Stomach (tissue), 9 donors: ENCODE measurements around the gene TRA2B. TPM values are rescaled to one million over a fixed set of nuclear protein-coding genes. Genes with fewer than 3 reads are reported as not detected.

ENCODE experiments used
- DNase-seq, 2 donors: peaks; one replicate each; pipeline versions ENCODE4 v3.0.0 to v3.0.0-alpha.2; 2013 to 2019
- H3K27ac ChIP-seq, 5 donors: fragments of 200-600 bp in 4 of 5; sonication (generic) in 4 of 5; one replicate each; pipeline ENCODE4 v1.5.1; 2013 to 2019; ENCODE audit warnings: mild to moderate bottlenecking in 1 of 5, moderate library complexity in 1 of 5
- H3K27me3 ChIP-seq, 3 donors: fragments of 200-600 bp; sonication (generic); one replicate each; pipeline ENCODE4 v1.5.1; 2017 to 2019; ENCODE audit warnings: mixed run types in 1 of 3
- H3K36me3 ChIP-seq, 4 donors: fragments of 200-600 bp; sonication (generic); 1 replicate in 3 of 4; 2 replicates in 1 of 4; pipeline ENCODE4 v1.5.1; 2016 to 2019
- H3K4me1 ChIP-seq, 4 donors: fragments of 200-600 bp; sonication (generic); one replicate each; pipeline ENCODE4 v1.5.1; 2016 to 2019
- H3K4me3 ChIP-seq, 4 donors: fragments of 200-600 bp; sonication (generic) in 3 of 4; one replicate each; pipeline ENCODE4 v1.5.1; 2016 to 2019; ENCODE audit warnings: mild to moderate bottlenecking in 1 of 4
- H3K9me3 ChIP-seq, 4 donors: fragments of 200-600 bp; sonication (generic); one replicate each; pipeline ENCODE4 v1.5.1; 2016 to 2019
- CTCF ChIP-seq, 7 experiments: fragments of 450-650 bp in 4 of 7; fragments of 200-600 bp in 3 of 7; sonication (generic) in 3 of 7; IDR thresholded peaks; one replicate each; pipeline ENCODE4 v1.5.1; 2016 to 2019; ENCODE audit warnings: antibody characterized with exemption in 7 of 7, control low read depth in 2 of 7, mild to moderate bottlenecking in 1 of 7
- EP300 ChIP-seq: sonication (generic); formaldehyde crosslinking; IDR thresholded peaks from one replicate; pipeline ENCODE4 v1.6.1; 2017; ENCODE audit warnings: antibody characterized with exemption
- POLR2A ChIP-seq, 4 donors: fragments of 450-650 bp; IDR thresholded peaks; one replicate each; pipeline ENCODE4 v1.6.1; 2016; ENCODE audit warnings: antibody characterized with exemption in 4 of 4, control low read depth in 2 of 4, mild to moderate bottlenecking in 1 of 4, moderate library complexity in 1 of 4
- POLR2AphosphoS5 ChIP-seq, 3 donors: sonication (generic); formaldehyde crosslinking; IDR thresholded peaks; one replicate each; pipeline ENCODE4 v1.6.1; 2016; ENCODE audit warnings: antibody characterized with exemption in 3 of 3
- WGBS, 5 donors: extraction: QIAGEN DNeasy Blood & Tissue Kit in 3 of 5; methylation state at CpG; one replicate each; pipeline versions ENCODE4 v1.1.5 to v1.1.7; 2013 to 2018; 5-methylcytosine and 5-hydroxymethylcytosine counted together
- intact Hi-C: fragments of 100-400 bp; cut with DNase I; formaldehyde crosslinking; loops from one replicate; pipeline ENCODE4 v1.15.1; 2023; ENCODE audit warnings: low total_unique reads
- polyA plus RNA-seq, 3 donors: library from polyadenylated mRNA; stranded (reverse); fragments of 200-250 nt; gene quantifications; one replicate each; pipeline ENCODE4 v1.2.3, GENCODE V29; 2013
- total RNA-seq, 5 donors: library from RNA; depleted of rRNA; stranded (reverse); fragments of >200 nt; gene quantifications; one replicate each; pipeline versions ENCODE4 v1.1.0 to v1.2.3, GENCODE V29; 2014 to 2016
- donor health status: healthy with polysubstance abuse.
- donor health status: Bipolar disorder and iron deficiency.
- donor health status: healthy.

The TRA2B gene
- total and polyA plus RNA-seq, 8 donors: 55.8 to 298 (median 103) TPM

- no peak for DNase-seq
- peak overlapping the region; percentile 68 to 96 (median 76) for H3K4me3 ChIP-seq
- H3K9me3 ChIP-seq: no peaks in the 10 kb centered on the region
- peaks cover 0 to 6% (median 0%) of the 10 kb centered on the region in 4 donors for H3K36me3 ChIP-seq
- WGBS, 5 donors: 1 to 3% (median 2%) methylated on average over 11 of the region's 11 CpGs
- H3K4me1 ChIP-seq: peaks cover 39 to 60% (median 49%) of the 10 kb centered on the region in 4 donors
- no peak for TF ChIP-seq POLR2A (IDR thresholded peaks at IDR 0.05)
- no peak for TF ChIP-seq EP300
- TF ChIP-seq CTCF (IDR thresholded peaks at IDR 0.05): no peak
- TF ChIP-seq POLR2AphosphoS5 (IDR thresholded peaks at IDR 0.05): no peak
- intact Hi-C loops: no loop called here
- peak overlapping the region in 4 of 5 donors; percentile 99 to 100 (median 99) for H3K27ac ChIP-seq
- no peaks in the 10 kb centered on the region for H3K27me3 ChIP-seq
Measured at GRCh38 chr3:185935465-185936272, 2.1 kb downstream of the TRA2B start.

GRCh38 chr3:185934767-185935464 is 2.9 kb downstream of the TRA2B start:
- no peaks in the 10 kb centered on the region for H3K9me3 ChIP-seq
- H3K4me1 ChIP-seq: peaks cover 46 to 64% (median 56%) of the 10 kb centered on the region in 4 donors
- peaks cover 0 to 10% (median 0%) of the 10 kb centered on the region in 4 donors for H3K36me3 ChIP-seq
- peak overlapping the region in 3 of 5 donors; percentile 99 for H3K27ac ChIP-seq
- DNase-seq: no peak
- 1 to 3% (median 2%) methylated on average over 8 of the region's 8 CpGs for WGBS, 5 donors
- intact Hi-C loops: no loop called here
- peak overlapping the region; percentile 68 to 96 (median 76) for H3K4me3 ChIP-seq
- no peak for TF ChIP-seq CTCF (IDR thresholded peaks at IDR 0.05)
- no peak for TF ChIP-seq POLR2A (IDR thresholded peaks at IDR 0.05)
- TF ChIP-seq POLR2AphosphoS5 (IDR thresholded peaks at IDR 0.05): no peak
- TF ChIP-seq EP300: no peak
- no peaks in the 10 kb centered on the region for H3K27me3 ChIP-seq

GRCh38 chr3:185934174-185934557 is 3.6 kb downstream of the TRA2B start:
- TF ChIP-seq CTCF (IDR thresholded peaks at IDR 0.05) (no peak), POLR2AphosphoS5 (IDR thresholded peaks at IDR 0.05) (no peak)
- H3K36me3 ChIP-seq: peaks cover 0 to 10% (median 0%) of the 10 kb centered on the region in 4 donors
- H3K9me3 ChIP-seq: no peaks in the 10 kb centered on the region
- WGBS, 5 donors: 1 to 4% (median 2%) methylated on average over 6 of the region's 6 CpGs
- no peaks in the 10 kb centered on the region for H3K27me3 ChIP-seq
- intact Hi-C loops: no loop called here
- H3K4me1 ChIP-seq: peaks cover 54 to 72% (median 63%) of the 10 kb centered on the region in 4 donors
- peak overlapping the region in 2 of 5 donors; percentile 99 for H3K27ac ChIP-seq
- H3K4me3 ChIP-seq: peak overlapping the region; percentile 68 to 96 (median 76)
- DNase-seq: no peak

GRCh38 chr3:185933374-185934173 is 4.2 kb downstream of the TRA2B start:
- intact Hi-C loops: no loop called here
- H3K27me3 ChIP-seq: no peaks in the 10 kb centered on the region
- no peak for DNase-seq
- H3K9me3 ChIP-seq: no peaks in the 10 kb centered on the region
- TF ChIP-seq POLR2A (IDR thresholded peaks at IDR 0.05): no peak
- TF ChIP-seq POLR2AphosphoS5 (IDR thresholded peaks at IDR 0.05): no peak
- no peak for TF ChIP-seq CTCF (IDR thresholded peaks at IDR 0.05)
- peaks cover 60 to 78% (median 69%) of the 10 kb centered on the region in 4 donors for H3K4me1 ChIP-seq
- peak overlapping the region; percentile 68 to 96 (median 76) for H3K4me3 ChIP-seq
- peak overlapping the region in 1 of 5 donors; percentile 99 for H3K27ac ChIP-seq
- H3K36me3 ChIP-seq: peaks cover 0 to 10% (median 0%) of the 10 kb centered on the region in 4 donors
